Activated CD4-positive, CD25-positive, alpha-beta regulatory T cell treated with anti-CD3 and anti-CD28 coated beads, Interleukin-2, amount 50 U/mL, for 72 hours (primary cell): ENCODE data around the gene PIGK.

Experiments
- DNase-seq: peaks from one replicate; pipeline ENCODE4 v3.0.0; 2021

Gene PIGK

DNA sequence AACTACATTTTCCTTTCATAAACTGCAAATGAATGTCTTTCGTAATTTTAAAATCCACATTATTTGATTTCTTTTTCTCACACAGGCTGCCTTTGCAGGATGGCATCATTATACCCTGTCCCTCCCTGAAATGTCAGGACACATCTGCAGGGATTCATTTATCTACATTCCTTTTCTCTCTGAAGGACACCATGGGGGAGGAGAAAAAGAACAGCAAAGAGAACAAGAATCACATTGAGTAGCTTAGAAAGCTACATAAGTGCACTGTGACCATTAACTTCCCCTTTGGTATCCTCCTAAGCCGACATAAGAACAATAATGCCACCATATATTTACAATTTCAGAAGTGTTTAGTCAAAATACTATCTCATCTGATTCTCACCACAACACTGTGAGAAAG lies 129.5 kb downstream of the PIGK start:
- DNase-seq, result no peak

DNA sequence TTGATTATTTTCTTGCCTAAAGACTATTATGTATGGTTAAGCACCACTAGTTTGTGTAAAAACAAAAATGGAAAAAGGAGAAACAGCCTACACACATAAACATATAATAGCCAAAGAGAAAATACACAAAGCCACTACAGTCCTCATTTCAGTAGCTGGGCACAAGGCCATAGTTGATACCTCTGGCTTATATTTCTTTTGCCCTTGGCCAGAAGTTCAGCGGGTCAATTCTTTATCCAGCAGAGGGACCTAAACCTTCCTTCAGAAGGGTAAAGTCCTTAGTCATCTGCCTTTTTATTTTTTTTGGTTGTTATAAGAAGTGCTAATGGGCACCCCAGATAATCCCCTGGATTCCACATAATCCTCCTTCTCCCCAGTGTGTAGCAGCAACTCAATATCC lies 134.1 kb downstream of the PIGK start:
- no peak for DNase-seq

DNA sequence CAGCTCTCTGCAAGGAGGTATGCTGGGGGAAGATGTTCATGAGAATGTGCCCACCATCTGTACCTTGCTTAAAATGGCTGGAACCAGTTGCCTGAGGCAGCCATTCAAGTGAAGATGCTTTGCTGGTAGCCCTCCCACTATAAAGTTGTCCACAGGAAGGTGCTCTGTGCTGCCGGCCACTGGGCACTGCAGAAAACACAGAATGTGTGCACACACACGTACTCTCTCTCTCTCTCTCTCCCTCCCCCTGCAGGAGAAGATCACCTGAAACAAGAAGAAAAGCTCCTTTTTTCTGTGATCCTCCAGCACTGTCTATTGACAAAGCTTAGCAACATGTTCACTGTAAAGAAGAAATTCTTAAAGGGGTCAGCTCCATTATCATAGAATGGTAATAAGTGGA lies 134.8 kb downstream of the PIGK start:
- no peak for DNase-seq

- no peak for DNase-seq
These were observed 137.4 kb downstream of the PIGK start for GRCh38 chr1:77081834-77082233.

DNA sequence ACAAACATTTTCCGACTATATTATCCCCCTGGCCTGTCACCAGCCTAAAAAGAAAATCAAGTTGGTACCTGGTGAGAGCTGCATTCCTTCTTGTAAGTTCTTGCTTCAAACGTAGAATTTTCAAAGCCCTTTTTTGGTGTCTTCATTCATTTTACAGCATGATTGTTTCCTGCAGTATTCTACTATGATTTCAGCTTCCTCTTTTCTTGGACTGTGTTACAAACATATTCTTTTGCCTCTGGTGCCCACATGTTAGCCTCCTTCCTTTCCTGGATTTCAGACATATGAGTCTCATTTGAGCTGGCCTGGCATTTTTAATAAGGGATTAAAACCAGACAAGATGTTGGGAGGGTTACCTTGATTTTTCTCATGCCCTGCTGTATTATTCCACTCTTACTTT lies 142.5 kb downstream of the PIGK start:
- DNase-seq, result no peak

GRCh38 chr1:77068013-77068412 lies 151.2 kb downstream of the PIGK start:
- no peak for DNase-seq

- DNase-seq, result no peak
These were observed 153.4 kb downstream of the PIGK start for GRCh38 chr1:77065693-77066342.

- no peak for DNase-seq
These were observed 155.0 kb downstream of the PIGK start for GRCh38 chr1:77064246-77064645.

DNA sequence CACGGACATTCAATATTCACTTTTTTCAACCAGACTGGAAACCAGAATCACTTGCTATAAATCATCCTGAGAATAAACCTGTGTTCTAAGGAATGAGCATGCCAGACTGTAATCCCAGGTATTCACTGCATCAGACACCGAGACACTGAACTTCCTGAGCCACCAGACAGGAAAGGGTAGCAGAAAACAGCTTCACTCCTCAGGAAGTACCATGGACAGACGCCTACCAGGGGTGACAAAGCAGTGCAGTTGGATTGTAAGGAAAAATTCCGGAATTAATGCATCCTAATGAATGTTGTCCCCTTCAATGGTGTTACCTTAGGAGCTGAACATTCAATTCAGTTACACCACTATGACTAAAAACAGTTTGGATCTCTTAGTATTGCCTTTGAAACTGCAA lies 156.1 kb downstream of the PIGK start:
- DNase-seq, result no peak

DNA sequence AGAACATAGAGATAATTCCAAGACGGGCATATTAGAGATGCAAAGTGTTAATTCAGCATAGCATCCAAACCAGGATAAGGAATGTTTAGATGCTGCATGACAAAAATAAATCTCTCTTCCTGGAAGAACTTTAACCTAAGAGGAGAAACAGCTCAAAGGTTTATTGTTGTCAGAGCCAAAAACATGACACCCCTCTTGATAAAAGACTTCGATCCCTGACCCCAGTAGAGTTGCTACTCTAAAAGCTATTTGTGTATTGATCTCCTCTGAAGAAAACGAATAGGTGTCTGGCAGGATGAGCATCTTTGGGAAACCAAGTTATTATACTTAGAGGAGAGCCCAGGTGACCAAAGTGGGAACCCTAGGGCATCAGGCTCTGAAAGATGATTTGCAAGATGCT lies 158.1 kb downstream of the PIGK start:
- DNase-seq, result no peak

GRCh38 chr1:77060000-77060399 lies 159.2 kb downstream of the PIGK start:
- DNase-seq, result no peak

DNA sequence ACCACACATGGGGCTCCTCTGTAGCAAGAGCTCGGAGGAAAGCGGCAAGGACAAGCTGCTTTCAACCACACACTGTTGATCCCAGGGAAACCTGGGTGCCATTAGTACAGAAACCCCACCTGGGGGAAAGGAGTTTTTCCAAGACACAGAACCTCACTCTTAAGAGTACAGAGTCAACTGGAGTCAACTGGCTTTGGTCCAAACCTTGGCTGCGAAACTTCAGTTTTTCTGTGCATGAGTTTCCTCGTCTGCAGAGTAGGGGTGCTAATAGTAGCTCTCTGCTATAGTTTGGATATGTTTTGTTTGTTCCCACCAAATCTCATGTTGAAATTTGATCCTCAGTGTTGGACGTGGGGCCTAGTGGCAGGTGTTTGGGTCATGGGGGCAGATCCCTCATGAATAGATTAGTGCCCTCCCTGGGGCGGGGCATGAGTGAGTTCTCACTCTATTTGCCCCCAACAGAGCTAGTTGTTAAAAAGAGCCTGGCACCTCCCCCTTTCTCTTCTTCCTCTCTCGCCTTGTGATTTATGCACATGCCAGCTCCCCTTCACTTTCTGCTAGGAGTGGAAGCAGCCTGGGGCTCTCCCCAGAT lies 161.1 kb downstream of the PIGK start:
- DNase-seq, result no peak

GRCh38 chr1:77056525-77056924 lies 162.7 kb downstream of the PIGK start:
- DNase-seq, result no peak

GRCh38 chr1:77051425-77051824 lies 167.8 kb downstream of the PIGK start:
- DNase-seq, result no peak

- DNase-seq, result no peak
These were observed 170.6 kb downstream of the PIGK start for GRCh38 chr1:77048615-77049005.

DNA sequence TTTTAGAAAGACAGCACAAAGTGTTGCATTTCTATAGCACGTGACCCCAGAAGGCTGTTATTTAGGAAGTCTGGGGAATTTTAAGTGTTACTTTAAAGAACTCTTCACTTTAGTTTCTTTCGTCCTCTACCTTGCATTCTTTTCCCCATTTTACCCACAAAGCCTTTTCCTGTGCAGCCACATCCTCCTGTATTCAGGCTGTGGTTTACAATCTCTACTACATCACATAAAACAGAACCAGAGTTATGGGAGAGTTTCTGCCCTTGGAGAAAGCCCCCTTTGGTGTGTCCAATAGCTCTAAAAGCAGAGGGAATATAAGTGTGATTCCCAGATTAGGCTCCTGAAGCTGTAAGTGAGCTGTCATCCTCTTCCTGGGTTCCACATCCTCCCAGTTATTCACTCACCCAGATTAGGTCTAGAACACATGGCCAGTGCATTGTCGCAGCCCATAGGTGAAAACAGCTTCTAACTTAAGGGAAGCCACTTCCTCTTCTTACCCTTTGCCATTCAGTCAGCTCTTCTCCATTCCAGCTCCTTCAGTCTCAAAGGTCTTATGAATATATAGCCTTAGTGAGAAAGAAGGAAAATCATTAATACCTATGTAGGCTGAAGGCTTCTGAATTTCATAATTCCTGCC lies 171.1 kb downstream of the PIGK start:
- no peak for DNase-seq

GRCh38 chr1:77047575-77047974 lies 171.7 kb downstream of the PIGK start:
- DNase-seq, result no peak

GRCh38 chr1:77044133-77044849 lies 174.9 kb downstream of the PIGK start:
- DNase-seq, result no peak

DNA sequence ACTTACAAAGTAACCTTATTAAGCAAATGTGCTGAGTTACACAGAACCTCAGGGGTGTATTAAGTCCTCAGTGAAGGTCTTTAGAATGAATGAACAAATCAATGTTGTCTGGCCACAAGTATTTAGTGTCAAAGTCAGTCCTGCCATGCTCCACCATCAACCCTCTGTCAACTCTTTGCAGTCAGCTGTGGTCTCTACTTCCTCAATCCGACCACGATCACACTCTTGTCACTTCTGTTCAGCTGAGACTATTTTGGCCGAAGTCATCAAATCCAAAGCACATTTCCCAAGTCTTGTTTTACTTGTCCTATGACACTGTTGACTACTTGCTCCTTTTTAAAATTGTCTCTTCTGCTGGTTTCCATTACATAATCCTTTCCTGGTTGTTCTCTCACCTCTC lies 178.4 kb downstream of the PIGK start:
- no peak for DNase-seq

DNA sequence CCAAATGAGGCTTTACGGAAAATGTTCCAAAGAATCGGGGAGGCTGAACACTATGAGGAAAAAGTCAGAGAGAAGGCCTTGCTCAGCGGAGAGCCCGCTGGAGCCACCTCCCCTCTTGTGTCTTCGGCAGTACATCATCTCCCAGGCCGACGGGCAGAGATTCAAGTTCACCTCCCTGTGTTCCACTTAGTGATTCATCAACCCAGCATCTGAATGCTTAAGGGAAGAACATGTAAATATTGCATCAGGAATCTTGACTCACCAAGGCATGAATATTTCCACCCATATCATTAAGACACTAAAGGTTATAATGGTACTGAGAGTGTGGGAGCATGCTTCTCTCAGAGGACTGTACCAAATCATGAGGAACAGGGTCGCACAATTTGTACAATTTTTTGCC lies 179.5 kb downstream of the PIGK start:
- DNase-seq, result no peak

DNA sequence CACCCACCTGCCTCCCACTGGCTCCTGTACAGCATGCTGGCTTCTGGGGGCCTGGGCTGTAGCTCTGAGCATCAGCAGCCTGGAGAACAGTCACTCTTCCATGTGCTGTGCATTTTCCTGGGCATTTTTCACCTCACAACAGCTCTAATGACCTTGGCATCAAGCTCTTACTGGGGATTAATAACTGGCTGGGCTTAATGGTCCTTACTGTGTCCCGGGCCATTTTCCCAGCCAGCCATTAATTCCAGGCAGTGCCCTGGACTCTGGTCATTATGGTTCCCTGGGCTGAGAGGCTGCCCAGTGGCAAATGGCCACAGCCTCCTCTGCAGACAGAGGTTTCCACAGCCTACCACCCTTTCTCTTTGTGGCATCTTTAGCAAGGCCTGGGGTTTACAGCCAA lies 180.1 kb downstream of the PIGK start:
- DNase-seq, result no peak
